ENCODE results near the gene TSPO.
"Not testable (repeated sequence)": the region's sequence is repeated elsewhere in the genome, so short reads cannot be mapped to it uniquely, and the experiment has no call there.

The TSPO gene

DNA sequence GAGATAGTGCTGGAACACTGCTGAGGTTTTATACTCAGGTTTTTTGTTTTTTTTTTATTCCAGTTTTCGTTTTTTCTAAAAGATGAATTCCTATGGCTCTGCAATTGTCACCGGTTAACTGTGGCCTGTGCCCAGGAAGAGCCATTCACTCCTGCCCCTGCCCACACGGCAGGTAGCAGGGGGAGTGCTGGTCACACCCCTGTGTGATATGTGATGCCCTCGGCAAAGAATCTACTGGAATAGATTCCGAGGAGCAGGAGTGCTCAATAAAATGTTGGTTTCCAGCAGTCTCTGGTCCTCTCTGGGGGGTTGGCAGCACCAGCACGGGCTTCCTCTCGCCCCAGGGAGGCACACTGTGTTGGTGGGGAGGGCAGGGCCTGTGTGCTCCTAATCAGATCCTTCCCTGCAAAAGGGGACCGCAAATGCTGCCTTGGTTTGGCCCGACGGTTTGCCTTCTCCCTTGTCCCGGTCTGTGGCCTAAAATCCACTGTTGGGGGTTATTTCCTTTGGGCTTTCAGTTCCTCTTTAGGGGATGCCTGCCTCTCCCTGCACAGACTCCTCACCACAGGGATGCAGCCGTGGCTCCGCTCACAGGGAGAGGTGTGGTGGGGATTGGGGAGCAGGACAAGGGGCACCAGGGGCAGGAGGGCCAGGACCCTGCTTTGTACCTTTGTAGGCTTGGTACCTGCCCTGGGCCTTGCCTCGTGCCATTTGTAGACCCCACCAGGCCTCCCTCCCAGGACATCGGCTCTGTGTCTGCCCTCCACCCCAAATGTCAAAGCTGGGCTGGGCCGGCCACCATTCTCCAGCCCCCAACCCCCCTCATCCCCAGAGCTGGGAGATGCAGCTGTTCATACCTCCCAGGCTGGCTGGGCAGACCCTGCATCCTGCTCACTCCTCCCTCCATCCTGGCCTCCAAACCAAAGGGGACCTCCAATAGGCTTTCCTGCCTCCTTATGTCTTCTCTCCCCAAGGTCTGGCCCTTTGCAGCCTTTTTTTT, 21.6 kb upstream of the TSPO start:
- in situ Hi-C loops (cut with MboI; ENCODE audit: low sequenced_read_pairs), result no loop called here

DNA sequence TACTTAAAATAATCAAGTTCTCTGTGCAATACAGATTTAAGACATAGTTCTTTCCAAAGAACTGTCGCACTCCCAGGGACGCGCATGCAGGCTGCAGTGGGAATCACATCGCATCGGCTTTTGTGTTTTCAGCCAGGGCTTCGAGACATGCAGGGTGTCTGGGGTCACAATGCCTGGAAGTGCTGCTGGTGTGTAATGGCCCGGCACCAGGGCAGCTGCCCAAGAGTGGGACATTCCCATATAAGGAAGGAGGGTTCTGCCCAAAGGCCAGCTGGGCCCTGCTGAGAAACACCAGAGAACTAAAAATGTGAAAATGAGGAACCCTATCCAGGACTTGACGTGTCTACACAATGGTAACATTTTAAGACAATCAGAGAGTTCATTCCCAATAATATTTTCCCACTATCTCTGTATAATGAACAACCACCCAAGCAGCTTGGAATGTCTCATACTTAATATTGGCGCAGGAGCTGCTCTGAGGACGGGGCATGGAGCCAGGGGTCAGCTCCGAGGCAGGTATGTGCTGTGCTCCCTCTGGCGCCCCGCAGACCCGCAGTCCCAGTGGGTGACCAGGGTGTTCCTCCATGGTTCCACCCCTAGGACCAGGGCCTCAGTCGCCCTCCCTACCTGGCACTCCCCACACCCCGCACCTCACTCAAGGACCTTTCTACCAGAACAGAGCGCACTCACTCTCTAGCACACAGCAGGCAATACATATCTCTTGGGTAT, 19.4 kb upstream of the TSPO start:
- in situ Hi-C loops (cut with MboI; ENCODE audit: low sequenced_read_pairs), result no loop called here

DNA sequence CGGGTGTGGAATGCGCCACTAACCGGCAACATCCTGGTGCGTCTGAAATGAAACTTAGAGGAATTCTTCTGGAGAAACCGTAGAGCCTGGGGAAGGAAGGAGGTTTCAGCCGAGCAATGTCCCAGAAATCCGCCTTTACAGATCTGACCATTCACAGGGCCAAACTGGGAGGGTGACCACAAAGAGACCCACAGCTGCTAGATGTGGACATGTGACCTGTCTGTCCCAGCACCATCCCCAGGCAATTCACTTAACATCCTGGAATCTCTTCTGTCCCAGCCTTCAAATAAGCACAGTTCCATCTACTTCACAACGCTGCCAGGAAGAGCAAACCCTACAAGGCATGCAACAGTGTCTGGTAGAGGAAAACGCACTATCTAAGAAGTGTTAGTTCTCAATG, 18.0 kb upstream of the TSPO start:
- in situ Hi-C loops (cut with MboI; ENCODE audit: low sequenced_read_pairs), result no loop called here

DNA sequence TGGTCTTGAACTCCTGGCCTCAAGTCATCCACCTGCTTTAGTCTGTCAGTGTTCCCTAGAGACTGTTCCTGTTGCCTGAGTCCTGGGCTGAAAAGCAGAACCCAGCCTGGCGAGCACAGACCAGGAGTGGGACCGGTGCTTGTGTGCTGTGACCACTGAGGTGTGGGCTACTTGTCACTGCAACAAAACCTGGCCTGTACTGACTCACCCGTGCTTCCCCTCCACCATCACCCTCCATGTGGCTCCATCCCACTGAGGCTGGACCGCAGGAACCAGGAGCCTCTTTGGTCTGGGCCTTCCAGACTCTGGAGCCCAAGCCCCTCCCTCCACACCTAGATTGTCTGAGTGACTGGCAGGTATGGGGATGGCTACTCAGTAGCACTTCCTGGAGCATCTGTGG, 16.8 kb upstream of the TSPO start:
- in situ Hi-C loops (cut with MboI; ENCODE audit: low sequenced_read_pairs), result no loop called here

DNA sequence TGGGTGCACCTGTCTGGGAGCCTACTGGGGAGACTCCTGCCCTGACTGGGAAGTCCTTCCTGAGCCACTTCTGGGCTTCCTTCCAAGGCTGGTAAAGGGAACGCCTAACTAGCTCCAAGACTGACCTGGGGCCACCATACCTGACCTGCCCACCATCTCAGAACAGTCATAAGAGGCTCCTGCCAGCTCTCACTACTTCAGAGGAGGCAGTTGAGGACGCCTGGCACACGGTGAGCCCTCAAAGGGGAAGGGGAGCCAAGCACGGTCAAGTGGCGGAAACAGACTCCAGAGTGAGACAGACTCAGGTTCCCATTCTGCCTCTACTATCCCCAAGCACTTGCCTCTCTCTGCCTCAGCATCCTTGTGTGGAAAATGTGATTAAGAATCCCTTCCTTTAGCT, 15.8 kb upstream of the TSPO start:
- in situ Hi-C loops (cut with MboI; ENCODE audit: low sequenced_read_pairs), result no loop called here

DNA sequence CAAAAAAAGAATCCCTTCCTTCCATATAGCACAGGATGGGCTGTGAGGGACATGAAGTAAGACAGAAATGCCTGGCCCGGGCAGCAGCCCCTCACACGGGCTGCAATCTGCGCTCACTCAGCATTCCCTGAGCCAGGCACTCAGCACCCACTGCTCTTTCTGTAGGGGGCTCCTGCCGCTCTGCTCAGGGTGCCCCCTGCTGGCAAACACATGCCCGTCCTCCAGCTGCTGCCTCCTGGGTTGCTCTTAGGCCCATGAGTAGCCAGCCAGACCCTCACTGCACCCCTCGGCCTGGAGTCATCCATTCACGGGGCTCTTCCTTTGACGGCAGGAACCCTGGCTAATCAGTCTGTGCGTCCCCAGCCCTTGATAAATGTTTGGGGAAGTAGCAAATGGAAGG, 15.1 kb upstream of the TSPO start:
- in situ Hi-C loops (cut with MboI; ENCODE audit: low sequenced_read_pairs), result no loop called here

DNA sequence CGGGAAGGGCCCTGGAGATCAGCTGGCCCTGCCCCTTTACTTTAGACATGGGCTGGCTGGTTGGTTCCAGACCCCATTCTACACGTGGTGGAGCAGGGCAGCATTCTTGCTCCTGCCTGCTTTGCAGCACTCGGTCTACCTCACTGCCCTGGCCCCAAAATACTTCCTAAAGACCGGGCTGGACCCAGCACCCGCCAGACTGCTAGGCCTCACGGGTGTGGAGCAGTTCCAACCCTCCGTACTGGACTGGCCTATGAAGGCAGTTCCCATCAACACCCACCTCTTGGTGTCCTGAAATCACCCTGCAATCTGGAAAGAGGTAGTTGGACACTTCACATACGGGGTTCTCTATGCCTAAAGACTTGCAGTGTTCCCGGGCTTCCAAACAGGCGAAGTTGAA, 14.6 kb upstream of the TSPO start:
- in situ Hi-C loops (cut with MboI; ENCODE audit: low sequenced_read_pairs), result no loop called here

DNA sequence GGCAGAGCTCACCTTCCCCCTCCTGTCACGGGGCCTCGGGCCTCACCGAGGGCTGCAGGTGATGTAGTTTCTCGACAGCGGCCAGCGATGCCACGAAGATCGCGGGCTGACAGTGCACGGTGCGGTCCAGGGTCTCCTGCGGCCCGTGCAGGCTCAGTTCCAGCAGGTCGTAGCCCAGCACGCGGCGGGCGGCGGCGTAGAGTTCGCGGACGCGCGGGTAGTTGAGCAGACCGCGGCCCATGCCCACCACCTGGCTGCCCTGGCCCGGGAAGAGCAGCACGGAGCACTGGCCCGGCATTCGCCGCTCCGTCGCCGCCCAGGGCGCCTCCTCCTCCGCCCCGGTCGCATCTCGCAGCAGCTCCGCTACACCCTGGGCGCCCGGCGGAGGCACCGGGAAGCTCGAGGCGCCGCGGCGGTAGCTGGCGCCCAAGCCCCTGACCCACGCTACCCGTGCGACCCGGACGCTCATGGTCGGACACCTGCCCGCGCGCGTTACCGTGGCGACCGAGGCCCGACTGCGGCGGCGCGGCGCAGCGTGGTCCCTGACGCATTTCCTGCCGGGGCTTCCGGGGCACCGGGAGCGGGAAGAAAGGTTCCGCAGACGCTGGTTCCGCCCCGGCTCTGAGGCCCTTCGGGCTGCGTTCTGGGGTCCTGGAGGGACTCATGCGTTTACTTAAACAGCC, 8.3 kb upstream of the TSPO start, which contains the start of gene MCAT:
Gene MCAT, minus strand, starts transcription at position 519 of the 683 bp plus-strand sequence. Its CDS starts 50 bp downstream, at position 469.
- in situ Hi-C loops (cut with MboI; ENCODE audit: low sequenced_read_pairs), result no loop called here

DNA sequence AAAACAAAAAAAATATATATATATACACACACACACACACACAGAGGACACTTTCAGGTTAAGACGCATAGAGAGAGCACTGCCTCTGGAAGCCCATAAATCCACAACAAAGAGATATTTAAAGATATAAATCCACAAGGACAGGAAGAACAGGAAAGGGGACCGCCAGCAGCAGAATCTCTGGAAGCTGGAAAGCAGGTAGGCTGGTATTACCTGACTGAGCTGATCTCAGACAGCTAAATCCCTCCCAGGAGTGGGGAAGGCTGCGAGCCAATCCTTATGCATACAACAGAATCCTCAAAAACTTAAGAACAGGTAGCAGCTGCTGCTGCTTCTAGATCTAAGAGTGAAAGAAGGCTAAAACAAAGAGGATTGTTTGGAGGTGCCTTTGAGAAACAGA, 6.4 kb upstream of the TSPO start:
- in situ Hi-C loops (cut with MboI; ENCODE audit: low sequenced_read_pairs), result no loop called here

DNA sequence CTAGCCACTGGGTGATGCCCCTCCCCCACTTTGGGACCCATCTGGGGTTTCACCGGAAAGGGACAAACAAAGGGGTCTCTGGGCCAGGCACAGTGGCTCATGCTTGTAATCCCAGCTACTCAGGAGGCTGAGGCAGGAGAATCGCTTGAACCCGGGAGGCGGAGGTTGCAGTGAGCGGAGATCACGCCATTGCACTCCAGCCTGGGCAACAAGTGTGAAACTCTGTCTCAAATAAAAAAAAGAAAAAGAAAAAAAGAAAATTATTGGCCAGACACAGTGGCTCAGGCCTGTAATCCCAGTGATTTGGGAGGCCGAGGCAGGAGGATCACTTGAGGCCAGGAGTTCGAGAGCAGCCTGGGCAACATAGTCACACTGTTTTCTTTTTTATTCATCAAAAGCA, 6.0 kb upstream of the TSPO start:
- in situ Hi-C loops (cut with MboI; ENCODE audit: low sequenced_read_pairs), result not testable (repeated sequence)

DNA sequence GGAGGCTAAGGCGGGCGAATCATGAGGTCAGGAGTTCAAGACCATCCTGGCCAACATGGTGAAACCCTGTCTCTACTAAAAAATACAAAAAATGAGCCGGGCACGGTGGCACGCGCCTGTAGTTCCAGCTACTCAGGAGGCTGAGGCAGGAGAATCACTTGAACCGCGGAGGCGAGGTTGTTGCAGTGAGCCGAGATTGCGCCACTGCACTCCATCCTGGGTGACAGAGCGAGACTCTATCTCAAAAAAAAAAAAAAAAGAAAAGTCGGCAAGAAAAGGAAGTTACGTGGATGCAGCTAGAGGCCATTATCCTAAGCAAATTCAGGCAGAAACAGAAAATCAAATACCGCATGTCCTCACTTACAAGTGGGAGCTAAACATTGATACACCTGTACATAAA, 5.0 kb upstream of the TSPO start:
- in situ Hi-C loops (cut with MboI; ENCODE audit: low sequenced_read_pairs), result not testable (repeated sequence)

DNA sequence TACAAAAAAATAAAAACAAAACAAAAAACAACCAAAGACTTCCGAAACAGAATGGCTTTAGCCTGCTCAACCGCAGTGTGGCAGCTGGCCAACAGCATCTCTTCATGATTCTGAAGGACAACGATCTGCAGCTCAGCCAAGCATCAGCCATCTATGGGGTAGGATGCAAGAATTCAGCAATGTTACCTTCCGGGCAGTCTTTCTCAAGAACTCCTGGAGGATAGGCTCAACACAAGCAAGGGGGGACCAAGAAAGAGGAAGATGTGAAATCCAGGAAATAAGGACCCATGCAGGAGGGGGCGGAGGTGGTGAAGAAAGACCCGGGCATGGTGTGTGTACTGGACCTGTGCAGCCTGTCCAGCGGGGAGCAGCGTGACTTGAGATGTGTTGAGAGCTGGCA, 3.5 kb upstream of the TSPO start:
- in situ Hi-C loops (cut with MboI; ENCODE audit: low sequenced_read_pairs), result no loop called here

DNA sequence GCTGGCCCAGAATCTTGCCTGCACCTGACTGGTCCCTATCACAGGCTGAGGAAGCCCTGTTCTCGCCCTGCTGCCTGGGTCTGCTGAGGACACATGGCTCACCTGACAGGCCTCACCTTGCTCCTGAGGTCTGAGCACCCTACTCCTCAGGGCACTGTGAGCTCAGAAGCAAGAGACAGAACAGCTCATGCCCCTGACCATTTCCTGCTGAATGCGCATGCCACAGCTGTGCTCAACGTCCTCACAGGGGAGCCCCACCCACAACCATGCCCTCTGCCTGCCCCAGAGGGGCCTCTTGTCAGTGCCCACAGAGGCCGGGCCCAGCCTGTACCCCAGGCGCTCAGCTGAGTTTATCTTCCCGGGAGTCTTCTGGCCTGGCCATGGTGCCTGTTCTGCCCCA, 2.8 kb upstream of the TSPO start:
- in situ Hi-C loops (cut with MboI; ENCODE audit: low sequenced_read_pairs), result no loop called here

DNA sequence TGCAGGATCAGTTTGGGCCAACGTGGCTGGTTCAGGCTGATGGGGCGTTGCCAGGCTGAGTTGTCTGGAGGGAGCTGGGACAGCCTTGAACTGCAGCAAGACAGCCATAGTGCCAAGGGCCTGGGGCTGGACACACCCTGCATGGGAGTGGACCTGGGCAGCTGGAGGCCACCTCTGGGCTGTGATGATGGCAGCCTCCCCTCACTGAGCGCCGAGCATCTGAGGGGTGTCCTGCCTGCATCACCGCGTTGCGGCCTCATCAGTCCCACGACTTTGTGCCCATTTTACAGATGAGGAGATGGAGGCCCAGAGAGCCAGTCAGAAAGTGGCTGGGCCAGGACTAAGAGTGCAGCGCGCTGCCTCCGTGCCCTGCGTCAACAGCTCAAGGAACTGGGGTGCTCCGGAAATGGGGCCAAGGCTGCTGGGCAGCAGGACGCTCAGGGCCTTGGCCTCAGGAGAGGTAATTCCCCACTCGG, 590 bp upstream of the TSPO start:
- in situ Hi-C loops (cut with MboI; ENCODE audit: low sequenced_read_pairs), result no loop called here

DNA sequence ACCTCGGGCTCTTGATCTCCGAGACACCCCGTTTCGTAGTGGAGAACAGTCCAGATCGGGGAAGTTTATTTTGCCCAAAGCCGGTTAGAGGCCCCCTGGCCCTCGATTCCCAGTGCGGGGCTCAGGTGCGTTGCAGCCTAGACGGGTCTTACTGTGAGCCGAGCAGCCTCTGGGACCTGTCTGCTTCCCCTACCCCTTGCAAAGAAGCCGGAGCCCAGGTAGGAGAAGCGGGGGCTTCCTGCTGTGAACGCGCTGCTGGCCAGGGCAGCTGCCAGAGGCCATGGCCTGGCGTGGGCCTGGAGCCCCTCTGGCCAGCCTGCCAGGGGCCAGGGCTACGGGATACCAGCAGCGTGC, 621 bp downstream of the TSPO start:
- in situ Hi-C loops (cut with MboI; ENCODE audit: low sequenced_read_pairs), result no loop called here

DNA sequence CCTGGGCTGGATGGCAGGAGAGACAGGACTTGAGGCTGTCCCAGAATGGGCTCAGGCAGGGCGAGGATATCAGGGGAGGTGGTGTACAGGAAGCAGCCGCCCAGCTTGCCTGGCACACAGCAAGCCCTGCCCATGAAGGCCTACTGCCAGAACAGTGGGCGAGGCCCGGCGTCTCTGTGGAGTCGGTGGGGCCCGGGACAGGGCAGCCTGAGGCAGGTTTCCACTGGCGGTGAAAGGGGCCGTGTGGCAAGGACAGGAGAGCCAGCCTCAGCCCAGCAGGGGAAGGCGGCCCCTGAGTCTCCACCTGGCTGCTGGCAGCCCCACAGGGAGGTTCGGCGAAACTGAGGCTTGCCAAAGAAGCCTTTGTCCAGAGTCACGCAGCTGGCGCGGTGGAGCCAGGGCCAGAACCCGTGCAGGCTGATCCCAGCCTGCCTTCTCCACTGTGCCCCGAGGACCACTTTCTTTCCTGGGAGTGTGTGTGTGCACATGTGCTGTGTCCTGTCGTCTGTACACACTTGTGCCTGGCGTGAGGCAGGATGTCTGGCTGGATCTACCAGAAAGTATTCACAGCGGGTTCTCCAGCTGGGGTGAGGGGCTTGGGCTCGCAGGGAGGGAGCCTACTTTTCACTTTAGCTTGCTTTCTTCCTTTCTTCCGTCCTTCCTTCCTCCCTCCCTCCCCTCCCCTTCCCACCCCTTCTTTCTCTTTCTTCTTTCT, 1.2 kb downstream of the TSPO start:
- in situ Hi-C loops (cut with MboI; ENCODE audit: low sequenced_read_pairs), result no loop called here

DNA sequence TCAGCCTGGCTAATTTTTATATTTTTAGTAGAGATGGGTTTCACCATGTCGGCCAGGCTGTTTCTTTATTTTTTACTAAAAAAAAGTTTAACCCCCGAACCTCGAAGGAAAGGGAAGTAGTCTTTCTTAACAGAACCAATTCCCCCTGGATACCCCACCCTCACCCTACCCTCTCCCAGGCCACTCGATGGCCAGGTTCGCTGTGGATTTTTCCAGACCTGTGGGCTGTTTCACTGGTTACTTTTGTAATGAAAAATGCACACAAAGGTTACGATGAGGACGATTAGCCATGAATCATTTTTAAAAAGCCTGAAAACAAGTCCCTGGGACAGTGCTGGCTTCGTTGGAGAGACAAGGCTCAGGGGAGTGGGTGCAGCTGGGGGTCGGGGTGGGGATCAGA, 2.5 kb downstream of the TSPO start:
- in situ Hi-C loops (cut with MboI; ENCODE audit: low sequenced_read_pairs), result no loop called here

DNA sequence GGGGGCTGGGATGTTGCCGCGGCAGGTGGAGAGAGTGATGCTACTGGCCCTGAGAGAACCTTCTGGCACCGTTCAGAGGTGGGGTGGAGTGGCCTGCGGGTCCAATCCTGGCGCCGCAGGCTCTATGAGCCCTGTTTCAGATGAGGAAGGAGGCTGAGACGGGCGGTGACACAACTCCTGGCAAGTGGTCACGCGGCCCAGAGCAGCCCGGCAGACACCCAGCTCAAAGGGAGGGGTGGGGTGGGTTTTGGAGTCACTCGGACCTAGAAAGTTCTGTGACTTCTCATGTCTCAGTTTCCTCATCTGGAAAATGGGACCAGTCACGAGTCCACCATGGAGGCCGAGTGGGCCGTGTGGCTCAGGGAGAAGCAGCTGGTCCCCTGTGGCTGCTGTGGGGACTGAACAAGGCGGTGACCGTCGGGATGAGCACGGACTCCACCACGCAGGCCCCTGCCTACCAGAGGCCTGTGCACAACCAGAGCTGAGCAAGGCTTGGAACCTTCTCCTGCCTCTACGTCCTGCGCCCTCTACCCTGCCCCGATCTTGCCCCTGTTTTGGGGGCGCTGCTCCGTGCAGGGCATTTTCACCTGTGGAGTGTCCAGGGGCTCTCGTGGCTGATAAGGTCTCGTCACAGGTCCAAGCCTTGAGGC, 3.7 kb downstream of the TSPO start:
- in situ Hi-C loops (cut with MboI; ENCODE audit: low sequenced_read_pairs), result no loop called here

DNA sequence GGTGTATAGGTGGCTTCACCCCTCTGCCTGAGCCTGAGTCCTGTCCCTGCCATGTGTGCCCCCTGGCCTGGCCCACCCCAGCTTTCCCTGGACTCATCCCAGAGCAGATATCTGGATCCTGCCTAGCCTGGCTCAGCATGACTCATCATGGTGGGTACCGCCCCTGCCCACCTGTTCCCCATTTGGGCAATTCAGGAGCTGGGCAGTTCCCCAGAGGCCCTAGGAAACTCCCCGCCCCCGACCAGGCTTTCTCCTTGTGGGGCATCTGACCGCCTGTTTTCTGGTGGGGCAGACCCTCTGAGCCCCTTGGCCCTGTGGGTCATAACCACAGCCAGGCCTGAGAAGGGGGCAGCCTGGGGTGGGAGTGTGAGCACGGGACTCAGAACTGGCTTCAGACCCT, 4.4 kb downstream of the TSPO start:
- in situ Hi-C loops (cut with MboI; ENCODE audit: low sequenced_read_pairs), result no loop called here

DNA sequence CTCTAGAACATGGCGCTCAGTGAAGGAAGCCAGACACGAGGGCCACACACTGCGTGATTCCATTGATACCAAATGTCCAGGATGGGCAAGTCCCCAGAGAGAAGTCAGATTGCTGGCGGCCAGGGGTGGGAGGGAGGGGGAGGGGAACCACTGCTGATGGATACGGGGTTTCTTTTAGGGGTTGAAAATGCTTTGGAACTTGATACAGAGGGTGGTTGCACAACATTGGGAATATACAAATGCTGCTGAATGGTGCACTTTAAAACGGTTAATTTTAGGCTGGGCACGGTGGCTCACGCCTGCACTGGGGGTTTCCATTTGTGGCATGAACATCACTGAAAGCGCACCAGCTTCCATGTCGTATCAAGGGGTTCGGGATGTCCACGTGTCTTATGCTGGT, 5.1 kb downstream of the TSPO start:
- in situ Hi-C loops (cut with MboI; ENCODE audit: low sequenced_read_pairs), result no loop called here
